DMS 273 (cell line): ENCODE data around the gene PRDM15.

ENCODE experiments used
- DNase-seq: peaks from one replicate; lab custom pipeline; 2025; ENCODE audit not compliant: unreplicated experiment; lab: John Stamatoyannopoulos, UW

Gene PRDM15

DNA sequence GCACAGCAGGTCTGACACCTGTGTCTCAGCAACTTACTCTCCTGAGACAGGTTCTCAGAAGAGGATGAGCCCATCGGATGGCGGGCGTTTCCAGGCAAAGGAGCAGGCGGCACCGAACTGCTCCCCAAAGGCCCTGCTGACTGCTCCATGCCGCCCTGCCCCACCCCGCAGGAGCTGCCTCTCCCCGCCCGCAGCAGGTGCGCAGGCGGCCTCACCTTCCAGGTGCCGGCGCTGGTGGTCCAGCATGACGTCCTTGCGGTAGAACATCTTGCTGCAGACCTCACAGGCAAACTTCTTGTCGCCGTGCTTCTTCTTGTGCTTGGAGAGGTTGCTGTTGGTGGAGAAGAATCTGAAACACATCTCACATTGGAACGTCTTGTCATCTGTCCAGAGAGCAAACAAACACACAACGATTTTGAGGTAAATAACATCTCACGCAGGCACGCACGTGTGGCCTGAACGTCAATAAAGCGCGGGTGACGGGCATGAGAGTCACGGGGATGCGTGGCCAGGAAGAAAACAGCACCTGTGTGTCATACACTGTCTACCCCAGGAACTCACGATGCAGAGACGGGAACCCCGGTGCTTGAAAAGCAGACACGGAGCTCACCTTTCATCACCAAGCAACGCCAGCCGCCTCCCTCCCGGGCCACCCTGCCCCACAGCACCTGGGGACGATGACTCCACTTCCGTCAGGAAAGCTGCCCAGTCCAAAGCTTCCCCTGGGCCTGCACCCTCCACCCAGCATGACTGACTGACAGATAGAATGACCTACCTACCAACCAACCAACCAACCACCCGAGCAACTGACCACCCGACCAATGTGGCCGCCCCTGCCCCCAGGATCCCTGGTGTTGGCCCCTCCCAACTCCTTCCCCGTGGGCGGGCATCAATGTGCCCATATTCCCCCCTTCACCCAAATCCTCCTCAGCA is 50.9 kb downstream of the PRDM15 start:
- DNase-seq: no peak

GRCh38 chr21:41825881-41826280 is 53.3 kb downstream of the PRDM15 start:
- DNase-seq: no peak

- DNase-seq: no peak
Observed at GRCh38 chr21:41825216-41825615, 53.9 kb downstream of the PRDM15 start.

DNA sequence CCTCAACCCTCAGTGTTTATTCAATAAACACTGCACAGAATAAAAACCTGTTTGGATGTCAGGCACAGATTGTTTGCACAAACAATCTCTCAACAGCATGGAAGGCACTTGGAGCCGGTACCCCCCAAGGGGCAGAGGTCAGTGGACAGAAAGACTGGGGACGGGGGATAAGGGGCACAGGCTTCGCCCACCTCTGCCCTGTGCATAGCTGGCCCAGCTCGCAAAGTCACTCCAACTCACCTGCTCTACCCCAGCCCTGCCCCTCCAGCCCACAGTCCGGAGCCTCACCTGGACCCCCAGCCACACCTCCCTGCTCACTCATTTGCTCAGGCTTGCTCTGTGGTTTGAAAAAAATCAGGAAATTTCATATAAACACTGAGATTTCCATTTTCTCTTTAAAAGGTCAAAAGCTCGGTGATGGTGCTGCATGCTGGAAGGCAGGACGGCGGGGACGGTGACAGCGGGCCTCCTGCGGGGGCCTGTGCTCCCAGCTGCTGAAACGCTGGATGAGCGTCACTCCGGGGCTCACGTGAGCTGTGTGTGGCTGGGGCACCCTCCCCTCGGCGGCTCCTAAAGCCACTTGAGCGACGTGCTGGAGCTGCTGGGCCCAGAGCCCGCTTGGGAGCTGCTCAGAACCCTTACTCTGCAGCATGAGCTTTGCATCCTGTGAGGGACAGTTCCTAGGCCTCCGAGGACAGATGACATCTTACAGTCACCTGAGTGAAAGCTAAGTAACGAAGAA is 54.5 kb downstream of the PRDM15 start:
- DNase-seq: no peak

DNA sequence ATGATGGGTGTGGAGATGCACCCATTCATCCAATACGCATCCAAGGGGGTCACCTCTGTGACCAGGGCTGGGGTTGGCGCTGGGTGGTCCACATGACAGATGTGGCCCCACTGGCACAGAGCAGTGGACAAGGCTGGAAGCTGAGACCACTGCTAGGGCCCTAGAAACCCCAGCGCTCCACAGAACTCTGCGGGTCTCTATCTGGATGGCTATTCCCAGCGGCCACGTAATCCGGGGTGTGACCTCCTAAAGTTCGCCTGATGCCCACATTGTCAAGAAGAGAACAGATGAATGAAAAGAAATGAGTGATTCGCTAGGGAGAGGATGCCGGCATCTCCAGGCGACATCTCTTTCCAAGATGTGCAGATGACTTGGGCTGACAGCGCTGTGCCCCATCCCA is 55.2 kb downstream of the PRDM15 start:
- no peak for DNase-seq

DNA sequence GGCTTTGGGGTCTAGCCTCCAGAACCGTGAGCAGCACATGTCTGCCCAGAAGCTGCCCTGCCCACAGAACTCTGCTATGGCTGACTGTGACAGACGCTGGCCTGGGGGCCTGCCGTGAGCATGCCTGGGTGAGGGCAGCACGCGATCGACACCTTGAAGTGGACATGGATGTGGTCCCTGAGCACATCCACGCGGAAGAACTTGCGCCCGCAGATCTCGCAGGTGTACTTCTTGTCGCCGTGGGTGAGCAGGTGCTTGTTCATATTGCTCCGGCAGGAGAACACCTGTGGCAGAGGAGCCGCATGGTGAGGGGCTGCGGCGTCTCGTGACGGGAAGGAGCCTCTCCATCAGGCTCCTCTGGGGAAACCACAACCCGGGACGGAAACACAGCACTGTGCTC is 56.0 kb downstream of the PRDM15 start:
- DNase-seq: no peak

- DNase-seq: no peak
Observed at GRCh38 chr21:41821756-41822431, 57.2 kb downstream of the PRDM15 start.

DNA sequence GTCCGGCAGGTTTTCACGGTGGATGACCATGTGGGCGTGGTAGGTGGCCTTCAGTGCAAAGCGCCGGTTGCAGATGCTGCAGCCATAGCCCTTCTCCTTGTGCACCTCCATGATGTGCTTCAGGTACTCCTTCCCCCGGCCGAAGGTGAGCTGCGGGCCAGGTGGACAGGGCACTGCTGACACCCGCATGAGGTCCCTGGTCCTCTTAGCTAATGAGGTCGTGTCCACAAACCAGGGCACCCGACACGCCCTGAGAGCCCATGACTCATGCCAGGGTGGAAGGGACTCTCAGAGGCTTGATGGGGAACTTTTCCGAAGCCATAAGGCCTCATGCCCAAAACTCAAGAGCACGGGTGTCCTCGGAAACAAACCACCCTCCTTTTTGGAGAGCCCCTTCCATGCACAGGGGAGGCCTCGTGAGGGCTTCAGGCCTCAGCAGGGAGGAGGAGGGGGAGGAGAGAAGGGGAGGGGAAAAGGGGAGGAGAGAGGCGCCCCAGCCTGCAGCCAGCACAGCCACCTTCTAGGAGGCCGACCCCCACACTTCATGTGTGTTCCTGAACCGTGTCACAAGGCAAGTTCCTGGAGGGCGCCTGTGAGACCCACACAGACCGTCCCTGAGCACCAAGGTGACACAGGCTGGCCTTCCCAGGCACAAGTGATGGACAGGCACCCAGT is 57.9 kb downstream of the PRDM15 start:
- no peak for DNase-seq

- DNase-seq: no peak
Observed at GRCh38 chr21:41820384-41821080, 58.6 kb downstream of the PRDM15 start.

DNA sequence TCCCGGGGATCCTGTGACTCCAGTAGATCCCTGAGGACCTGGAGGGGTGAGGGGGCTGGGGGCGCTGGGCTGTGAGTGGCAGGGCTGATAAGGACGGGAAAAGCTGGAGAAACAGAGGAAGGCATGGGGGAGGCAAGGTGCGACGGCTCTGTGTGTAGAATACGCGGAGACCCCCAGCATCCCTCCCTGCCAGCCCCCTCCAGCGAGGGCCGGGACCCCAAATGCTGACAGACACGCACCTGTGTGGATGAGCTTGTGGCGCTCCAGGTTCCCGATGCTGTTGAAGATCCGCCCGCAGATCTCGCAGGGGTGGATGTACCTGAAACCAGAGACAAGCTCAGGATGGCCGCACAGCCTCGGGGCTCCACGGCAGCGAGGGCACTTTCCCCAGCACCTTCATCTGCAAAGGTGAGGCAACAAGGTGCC is 59.3 kb downstream of the PRDM15 start:
- no peak for DNase-seq

- DNase-seq: no peak
Observed at GRCh38 chr21:41819236-41819855, 59.8 kb downstream of the PRDM15 start.

GRCh38 chr21:41817877-41818855 is 61.0 kb downstream of the PRDM15 start:
- DNase-seq: no peak

GRCh38 chr21:41817228-41817627 is 61.9 kb downstream of the PRDM15 start:
- DNase-seq: peak; percentile 68

GRCh38 chr21:41816583-41817165 is 62.5 kb downstream of the PRDM15 start:
- peak; percentile 68 for DNase-seq

DNA sequence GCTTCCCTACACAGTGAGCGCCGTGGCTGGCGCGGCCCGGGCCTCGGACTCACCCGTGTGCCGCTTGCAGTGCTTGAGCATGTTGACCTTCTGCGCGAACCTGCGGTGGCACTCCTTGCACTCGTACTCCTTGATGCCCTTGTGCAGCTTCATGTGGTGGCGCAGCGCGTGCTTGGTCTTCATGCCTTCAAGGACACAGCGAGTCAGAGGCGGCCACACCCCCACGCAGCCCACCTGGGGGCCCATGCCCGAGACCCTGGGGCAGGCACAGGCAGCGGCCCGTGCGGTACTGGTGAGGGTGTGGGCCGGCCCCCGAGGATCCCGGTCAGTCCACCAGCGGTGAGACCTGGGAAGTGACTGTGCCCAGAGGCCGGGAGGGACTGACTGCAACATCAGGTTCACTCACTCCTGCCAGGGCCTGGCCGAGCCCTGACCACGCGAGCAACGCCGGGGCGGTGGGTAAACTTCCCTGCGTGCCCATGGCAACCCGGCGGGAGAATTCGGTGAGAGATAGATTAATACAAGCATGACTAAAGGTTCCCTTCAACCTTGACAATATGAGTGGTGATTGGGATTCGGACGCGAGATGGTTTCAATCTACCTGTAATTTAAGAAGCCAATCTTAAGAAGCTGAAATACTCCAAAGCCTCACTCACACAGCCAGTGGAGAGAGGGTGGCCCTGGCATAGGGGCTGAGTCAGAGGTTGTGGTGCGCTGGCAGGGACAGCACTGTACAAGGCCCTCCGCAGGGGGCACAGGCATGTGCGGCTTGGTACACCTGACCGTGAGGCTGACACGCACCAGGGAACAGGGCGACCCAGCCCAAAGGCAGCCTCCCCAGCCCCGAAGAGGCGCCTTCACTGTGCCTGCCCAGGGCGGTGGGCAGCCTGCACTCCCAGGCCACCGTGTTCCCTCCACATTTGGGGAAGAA is 63.2 kb downstream of the PRDM15 start:
- no peak for DNase-seq

DNA sequence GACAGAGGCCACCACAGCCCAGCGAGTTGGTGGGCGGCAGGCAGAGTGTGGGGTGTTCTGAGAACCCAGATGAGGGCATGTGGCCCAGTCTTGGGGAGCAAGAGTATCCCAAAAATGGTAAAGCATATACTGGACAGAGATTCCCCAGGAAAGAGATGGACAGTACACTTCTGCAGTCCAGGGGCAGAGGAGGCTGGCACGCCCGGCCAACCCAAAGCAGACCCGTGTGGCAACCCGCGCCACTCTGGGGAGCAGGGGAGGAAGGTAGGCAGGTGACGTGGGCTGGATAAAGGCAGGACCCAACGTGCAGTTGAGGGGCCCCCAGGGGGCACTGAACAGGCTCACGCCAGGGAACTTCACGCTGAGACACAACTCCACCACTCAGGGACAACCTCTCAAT is 65.9 kb downstream of the PRDM15 start:
- no peak for DNase-seq

DNA sequence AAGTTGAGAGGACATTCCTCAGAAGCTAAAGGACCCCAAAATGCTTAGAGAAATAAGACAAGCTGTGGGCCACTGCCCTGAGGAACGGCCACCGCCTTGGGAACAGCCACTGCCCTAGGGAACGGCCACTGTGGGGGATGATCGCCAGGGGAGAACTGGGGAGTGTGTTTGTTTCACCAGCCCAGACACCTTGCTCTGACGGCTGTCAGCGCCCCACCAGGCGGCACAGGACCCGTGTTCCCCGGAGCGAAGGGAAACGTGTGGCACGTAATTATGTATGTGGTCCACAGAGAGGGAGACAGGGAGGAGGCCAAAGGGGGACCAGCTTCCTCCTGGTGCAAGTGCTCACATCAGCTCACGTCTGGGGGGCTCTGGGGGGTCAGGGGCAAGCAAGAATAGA is 66.5 kb downstream of the PRDM15 start:
- no peak for DNase-seq

GRCh38 chr21:41810597-41810932 is 68.6 kb downstream of the PRDM15 start:
- DNase-seq: no peak
